HCT116 (cell line): ENCODE data around the gene SMIM11. TPM values are rescaled to one million over a fixed set of nuclear protein-coding genes. Genes with fewer than 3 reads are reported as not detected.

Experiments used
- ATAC-seq: fragments of 200-7000 bp; cut with Tn5 transposase; 2 replicates; pipeline ENCODE4 v1.9.1; 2020; ENCODE audit warnings: mild to moderate bottlenecking, moderate library complexity
- BruUV-seq: library from RNA; stranded (reverse); fragments of 400-500 nt; replicated peaks from 2 replicates; lab custom pipeline; 2021; lab: Mats Ljungman, UMichigan
- CTCF ChIA-PET: fragments of 300-600 bp; sonication (Branson Sonifier 250); formaldehyde crosslinking; loops from one replicate; lab custom pipeline; 2021; ENCODE audit warnings: antibody characterized with exemption; lab: Charles Lee
- POLR2A ChIA-PET: fragments of 300-600, 350-600 bp; sonication (Branson Sonifier 250); formaldehyde crosslinking; loops from one replicate; lab custom pipeline; 2021; ENCODE audit warnings: antibody characterized with exemption; lab: Charles Lee
- RAD21 ChIA-PET, 2 experiments: fragments of 300-600 bp; sonication (Branson Sonifier 250); formaldehyde crosslinking; loops; one replicate each; lab custom pipeline; 2023; ENCODE audit warnings: low total read pairs in 2 of 2; ENCODE audit not compliant: uncharacterized antibody in 2 of 2, unreplicated experiment in 2 of 2, low non-redundant PET in 1 of 2; lab: Charles Lee
- DNase-seq: peaks from one replicate; pipeline ENCODE4 v3.0.0-alpha.2; 2010; ENCODE audit warnings: low read depth, low spot score
- H2AFZ ChIP-seq: fragments of 200-600 bp; shearing (Covaris generic), sonication (generic); 2 replicates; pipeline ENCODE4 v1.6.1; 2017; ENCODE audit warnings: low read depth, mixed run types, mixed read lengths, antibody characterized with exemption, low read length; ENCODE audit not compliant: poor library complexity, severe bottlenecking
- H3K27ac ChIP-seq: 2 replicates; pipeline ENCODE4 v1.5.1; 2012; ENCODE audit warnings: low read depth, low read length
- H3K27me3 ChIP-seq: fragments of 200-600 bp; sonication (generic); 2 replicates; pipeline ENCODE4 v1.6.1; 2016; ENCODE audit warnings: mixed run types, low read length, mixed read lengths; ENCODE audit not compliant: insufficient read depth
- H3K36me3 ChIP-seq, 2 experiments: fragments of 200-500 bp in 1 of 2; fragments of 200-600 bp in 1 of 2; sonication (Bioruptor generic) in 1 of 2; sonication (generic) in 1 of 2; 2 replicates each; pipeline versions ENCODE4 v1.5.1 to v1.6.1; 2014 to 2016; ENCODE audit warnings: low read length in 2 of 2, inconsistent platforms in 1 of 2, mixed read lengths in 1 of 2, mixed run types in 1 of 2; ENCODE audit not compliant: insufficient read depth in 2 of 2, control insufficient read depth in 1 of 2
- H3K4me1 ChIP-seq, 2 experiments: fragments of 200-600 bp in 1 of 2; sonication (generic) in 1 of 2; 2 replicates each; pipeline versions ENCODE4 v1.5.1 to v1.6.1; 2012 to 2017; ENCODE audit warnings: low read length in 2 of 2, inconsistent platforms in 1 of 2, mild to moderate bottlenecking in 1 of 2, mixed read lengths in 1 of 2, mixed run types in 1 of 2, moderate library complexity in 1 of 2; ENCODE audit not compliant: insufficient read depth in 2 of 2, control insufficient read depth in 1 of 2
- H3K4me2 ChIP-seq: fragments of 200-600 bp; sonication (generic); 2 replicates; pipeline ENCODE4 v1.6.1; 2017; ENCODE audit warnings: mixed run types, low read length, mixed read lengths
- H3K4me3 ChIP-seq, 2 experiments: fragments of 200-600 bp in 1 of 2; sonication (generic) in 1 of 2; replicated peaks in 1 of 2; 2 replicates each; pipeline ENCODE4 v1.5.1; 2011 to 2016; ENCODE audit warnings: low read length in 2 of 2, control low read depth in 1 of 2, low read depth in 1 of 2, mild to moderate bottlenecking in 1 of 2, mixed read lengths in 1 of 2, mixed run types in 1 of 2
- H3K79me2 ChIP-seq: fragments of 200-600 bp; sonication (generic); 2 replicates; pipeline ENCODE4 v1.6.1; 2017; ENCODE audit warnings: mild to moderate bottlenecking, mixed run types, low read length, moderate library complexity, mixed read lengths; ENCODE audit not compliant: insufficient read depth
- H3K9ac ChIP-seq: fragments of 200-600 bp; sonication (generic); 2 replicates; pipeline ENCODE4 v1.6.1; 2016; ENCODE audit warnings: low read length, mixed read lengths
- H3K9me2 ChIP-seq: fragments of 200-600 bp; sonication (generic), shearing (Covaris generic); 2 replicates; pipeline ENCODE4 v1.6.1; 2017; ENCODE audit warnings: mixed run types, mild to moderate bottlenecking, moderate library complexity; ENCODE audit not compliant: insufficient read depth
- H3K9me3 ChIP-seq, 2 experiments: fragments of 200-500 bp in 1 of 2; fragments of 200-600 bp in 1 of 2; sonication (Bioruptor generic) in 1 of 2; sonication (generic) in 1 of 2; 2 replicates each; pipeline ENCODE4 v1.6.1; 2014 to 2017; ENCODE audit warnings: low read length in 2 of 2, mixed read lengths in 2 of 2, inconsistent platforms in 1 of 2, low read depth in 1 of 2, mild to moderate bottlenecking in 1 of 2, mixed run types in 1 of 2, moderate library complexity in 1 of 2; ENCODE audit not compliant: control insufficient read depth in 1 of 2, insufficient read depth in 1 of 2
- H4K20me1 ChIP-seq: fragments of 200-600 bp; sonication (generic), shearing (Covaris generic); 2 replicates; pipeline ENCODE4 v1.6.1; 2017; ENCODE audit warnings: mixed run types, mild to moderate bottlenecking, moderate library complexity; ENCODE audit not compliant: insufficient read depth
- CBX3 ChIP-seq: IDR thresholded peaks from 2 replicates; pipeline ENCODE4 v1.6.1; 2012; ENCODE audit warnings: low read depth
- CEBPB ChIP-seq: IDR thresholded peaks from 2 replicates; pipeline ENCODE4 v1.6.1; 2012; ENCODE audit warnings: low read depth
- ELF1 ChIP-seq: IDR thresholded peaks from 2 replicates; pipeline ENCODE4 v1.6.1; 2012; ENCODE audit warnings: low read depth, borderline replicate concordance
- EZH2 ChIP-seq: fragments of 200-600 bp; sonication (generic); IDR thresholded peaks from 2 replicates; pipeline ENCODE4 v1.6.1; 2017; ENCODE audit warnings: antibody characterized with exemption, mixed run types
- EZH2phosphoT487 ChIP-seq: fragments of 200-600 bp; IDR thresholded peaks from 2 replicates; pipeline ENCODE4 v1.6.1; 2018; ENCODE audit warnings: antibody characterized with exemption, borderline replicate concordance
- FOSL1 ChIP-seq: IDR thresholded peaks from 2 replicates; pipeline ENCODE4 v1.6.1; 2012; ENCODE audit warnings: low read depth
- JUND ChIP-seq: IDR thresholded peaks from 2 replicates; pipeline ENCODE4 v1.6.1; 2012
- POLR2A ChIP-seq: IDR thresholded peaks from 2 replicates; pipeline ENCODE4 v1.7.0; 2011; ENCODE audit warnings: borderline replicate concordance; ENCODE audit not compliant: insufficient read depth, insufficient read length; ENCODE audit errors: extremely low read depth
- POLR2AphosphoS5 ChIP-seq: IDR thresholded peaks from 2 replicates; pipeline ENCODE4 v1.6.1; 2011; ENCODE audit warnings: mild to moderate bottlenecking, low read depth, low read length, moderate library complexity
- SIN3A ChIP-seq: IDR thresholded peaks from 2 replicates; pipeline ENCODE4 v1.6.1; 2012; ENCODE audit warnings: low read depth
- SP1 ChIP-seq: IDR thresholded peaks from 2 replicates; pipeline ENCODE4 v1.6.1; 2012; ENCODE audit warnings: low read depth
- SRF ChIP-seq: IDR thresholded peaks from 2 replicates; pipeline ENCODE4 v1.6.1; 2012; ENCODE audit warnings: low read depth
- ZFX ChIP-seq: fragments of 450-650 bp; IDR thresholded peaks from 2 replicates; pipeline ENCODE4 v1.6.1; 2017
- ZNF274 ChIP-seq: fragments of 200-500 bp; sonication (Bioruptor generic); IDR thresholded peaks from 2 replicates; pipeline ENCODE4 v1.6.1; 2014; ENCODE audit warnings: mild to moderate bottlenecking, low read depth, low read length, inconsistent platforms
- intact Hi-C: fragments of 100-400 bp; cut with micrococcal nuclease; formaldehyde crosslinking; loops from 2 replicates; pipeline ENCODE4 v1.10.0; 2022
- total RNA-seq: library from RNA; stranded (reverse); gene quantifications from one replicate; pipeline ENCODE4 v1.2.1, GENCODE V29; 2021; ENCODE audit not compliant: unreplicated experiment
- TF ChIP-seq, protein P1 (sequence below): IDR thresholded peaks from 2 replicates; pipeline ENCODE4 v1.6.1; 2012
- TF ChIP-seq, protein P2 (sequence below): IDR thresholded peaks from 2 replicates; pipeline ENCODE4 v1.6.1; 2012
- TF ChIP-seq, protein P3 (sequence below), 3 experiments: fragments of 200-600 bp in 1 of 3; sonication (generic) in 1 of 3; IDR thresholded peaks in 2 of 3; conservative IDR thresholded peaks in 1 of 3; 2 replicates each; pipeline ENCODE4 v1.5.1; 2012 to 2017; ENCODE audit warnings: low read depth in 2 of 3, low read length in 2 of 3, antibody characterized with exemption in 1 of 3, borderline replicate concordance in 1 of 3, control low read depth in 1 of 3, mild to moderate bottlenecking in 1 of 3, mixed read lengths in 1 of 3, mixed run types in 1 of 3, moderate library complexity in 1 of 3; ENCODE audit not compliant: insufficient read depth in 1 of 3

Gene SMIM11
- total RNA-seq, 1 experiment from 2014 or later, result 18.9 TPM

- TF ChIP-seq POLR2AphosphoS5, result no peak
- TF ChIP-seq, all 23 proteins: peak for 0
These were observed 43.0 kb upstream of the SMIM11 start (continued) for GRCh38 chr21:34332347-34332746.

DNA sequence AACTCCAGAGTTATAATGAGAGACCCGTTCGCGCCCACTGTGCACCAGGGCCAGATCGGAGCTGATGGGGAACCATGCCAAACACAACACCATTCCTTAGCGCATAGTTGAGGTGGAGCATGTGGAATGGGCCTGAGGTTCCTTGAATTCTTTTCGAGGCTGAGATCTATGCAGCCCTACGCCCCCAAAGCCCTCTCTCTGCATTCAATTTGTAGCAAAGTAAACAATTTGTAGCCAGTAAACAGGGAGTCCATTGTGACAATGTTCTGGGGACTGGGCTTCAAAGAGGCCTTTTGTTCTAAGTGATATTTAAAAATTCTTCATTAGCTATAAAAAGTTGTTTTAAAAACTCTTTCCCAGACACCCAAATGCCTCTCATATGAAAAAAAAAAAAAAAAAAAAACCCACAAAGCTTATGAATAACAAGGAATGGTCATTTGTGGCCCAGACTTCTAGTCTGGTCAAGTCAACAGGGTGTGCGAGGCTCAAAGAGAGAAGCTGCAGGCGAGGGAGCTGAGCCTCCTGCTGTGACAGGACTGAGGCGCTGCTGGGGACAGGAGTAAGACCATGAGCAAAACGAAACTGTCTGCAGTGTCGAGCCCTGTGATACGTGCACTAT lies 42.1 kb upstream of the SMIM11 start:
- Histone ChIP-seq H2AFZ (no peak overlapping the region), H3K36me3 (no peaks in the 10 kb centered on the region), H3K4me3 (no peak overlapping the region), H3K9me2 (no peaks in the 10 kb centered on the region), H3K9me3 (no peaks in the 10 kb centered on the region), H3K79me2 (no peaks in the 10 kb centered on the region), H3K4me2 (no peak overlapping the region), H3K9ac (no peak overlapping the region), H4K20me1 (no peaks in the 10 kb centered on the region), H3K27ac (no peak overlapping the region), H3K4me1 (peaks cover 0 to 6% of the 10 kb centered on the region in 2 experiments; a peak in 2 of 4 replicates), H3K27me3 (no peaks in the 10 kb centered on the region)
- ChIA-PET RAD21 (no interaction called here), POLR2A (no interaction called here), CTCF (interaction anchor here (0.8 kb wide), 1 partner anchor 15 kb away, joined by 3 read pairs; no protein-coding TSS in a partner anchor)
- BruUV-seq, result no TSS peak
- DNase-seq (no peak), ATAC-seq (no peak)
- intact Hi-C loops, result loop anchor here (10.0 kb wide), 1 partner anchor 408 kb away; no protein-coding TSS in a partner anchor
- TF ChIP-seq, protein P1, sequence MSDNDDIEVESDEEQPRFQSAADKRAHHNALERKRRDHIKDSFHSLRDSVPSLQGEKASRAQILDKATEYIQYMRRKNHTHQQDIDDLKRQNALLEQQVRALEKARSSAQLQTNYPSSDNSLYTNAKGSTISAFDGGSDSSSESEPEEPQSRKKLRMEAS, result no peak
- TF ChIP-seq EZH2 (no peak), EZH2phosphoT487 (no peak)
- TF ChIP-seq, protein P2, sequence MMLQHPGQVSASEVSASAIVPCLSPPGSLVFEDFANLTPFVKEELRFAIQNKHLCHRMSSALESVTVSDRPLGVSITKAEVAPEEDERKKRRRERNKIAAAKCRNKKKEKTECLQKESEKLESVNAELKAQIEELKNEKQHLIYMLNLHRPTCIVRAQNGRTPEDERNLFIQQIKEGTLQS, result no peak

DNA sequence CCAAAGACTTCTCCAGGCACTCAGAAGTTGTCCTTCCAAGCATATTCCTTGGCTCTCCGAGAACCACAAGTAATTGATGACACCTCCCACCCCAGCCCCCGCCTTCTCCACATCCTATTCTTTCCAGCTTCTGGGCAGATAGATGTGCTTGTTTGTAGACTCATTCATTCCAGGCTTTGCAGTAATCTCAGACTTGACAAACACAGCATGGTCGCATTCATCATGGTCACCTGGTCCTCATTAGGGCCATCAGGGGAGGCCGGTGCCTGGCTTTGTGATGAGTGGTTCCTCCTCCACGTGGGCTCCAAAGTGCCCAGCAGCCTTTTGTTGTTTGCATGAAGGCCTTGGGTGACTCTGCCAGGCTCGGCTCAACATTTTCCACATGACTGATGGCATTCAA lies 40.0 kb upstream of the SMIM11 start:
- Histone ChIP-seq H3K4me2 (no peak overlapping the region), H3K27ac (no peak overlapping the region), H3K27me3 (no peaks in the 10 kb centered on the region), H3K9ac (no peak overlapping the region), H3K4me3 (no peak overlapping the region), H3K4me1 (peaks cover 0 to 6% of the 10 kb centered on the region in 2 experiments; a peak in 2 of 4 replicates), H3K79me2 (no peaks in the 10 kb centered on the region), H2AFZ (no peak overlapping the region), H4K20me1 (no peaks in the 10 kb centered on the region), H3K36me3 (no peaks in the 10 kb centered on the region), H3K9me3 (no peaks in the 10 kb centered on the region), H3K9me2 (no peaks in the 10 kb centered on the region)
- BruUV-seq, result no TSS peak
- ChIA-PET POLR2A (no interaction called here), RAD21 (no interaction called here), CTCF (interaction anchor here (1.1 kb wide), 1 partner anchor 13 kb away, joined by 3 read pairs; no protein-coding TSS in a partner anchor)
- DNase-seq (no peak), ATAC-seq (no peak)
- intact Hi-C loops, result loop anchor here (10.0 kb wide), 1 partner anchor 411 kb away; no protein-coding TSS in a partner anchor
- TF ChIP-seq ELF1 (no peak), EZH2phosphoT487 (no peak), SIN3A (no peak), SP1 (no peak), CEBPB (no peak), FOSL1 (no peak), ZNF274 (no peak), POLR2A (no peak), CBX3 (no peak), ZFX (no peak), SRF (no peak), POLR2AphosphoS5 (no peak), EZH2 (no peak), JUND (no peak)
- TF ChIP-seq, protein P1, result no peak
- TF ChIP-seq, protein P3, sequence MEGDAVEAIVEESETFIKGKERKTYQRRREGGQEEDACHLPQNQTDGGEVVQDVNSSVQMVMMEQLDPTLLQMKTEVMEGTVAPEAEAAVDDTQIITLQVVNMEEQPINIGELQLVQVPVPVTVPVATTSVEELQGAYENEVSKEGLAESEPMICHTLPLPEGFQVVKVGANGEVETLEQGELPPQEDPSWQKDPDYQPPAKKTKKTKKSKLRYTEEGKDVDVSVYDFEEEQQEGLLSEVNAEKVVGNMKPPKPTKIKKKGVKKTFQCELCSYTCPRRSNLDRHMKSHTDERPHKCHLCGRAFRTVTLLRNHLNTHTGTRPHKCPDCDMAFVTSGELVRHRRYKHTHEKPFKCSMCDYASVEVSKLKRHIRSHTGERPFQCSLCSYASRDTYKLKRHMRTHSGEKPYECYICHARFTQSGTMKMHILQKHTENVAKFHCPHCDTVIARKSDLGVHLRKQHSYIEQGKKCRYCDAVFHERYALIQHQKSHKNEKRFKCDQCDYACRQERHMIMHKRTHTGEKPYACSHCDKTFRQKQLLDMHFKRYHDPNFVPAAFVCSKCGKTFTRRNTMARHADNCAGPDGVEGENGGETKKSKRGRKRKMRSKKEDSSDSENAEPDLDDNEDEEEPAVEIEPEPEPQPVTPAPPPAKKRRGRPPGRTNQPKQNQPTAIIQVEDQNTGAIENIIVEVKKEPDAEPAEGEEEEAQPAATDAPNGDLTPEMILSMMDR (IDR thresholded peaks at IDR 0.05 in 2 of 3, conservative IDR thresholded peaks at IDR 0.05 in 1 of 3; ENCODE audit: borderline replicate concordance in 1 of 3, insufficient read depth in 1 of 3, low read depth in 2 of 3, low read length in 2 of 3), result no peak
